Activated CD4-positive, alpha-beta T cell treated with anti-CD3 and anti-CD28 coated beads, Interleukin-2, amount 50 U/mL, for 1 hour (primary cell): Measurements from ENCODE around the gene KNG1.
"Not testable (repeated sequence)": the region's sequence is repeated elsewhere in the genome, so short reads cannot be mapped to it uniquely, and the experiment has no call there.

Experiments used
- DNase-seq: peaks from one replicate; pipeline ENCODE4 v3.0.0-alpha.2; 2020

KNG1 gene

DNA sequence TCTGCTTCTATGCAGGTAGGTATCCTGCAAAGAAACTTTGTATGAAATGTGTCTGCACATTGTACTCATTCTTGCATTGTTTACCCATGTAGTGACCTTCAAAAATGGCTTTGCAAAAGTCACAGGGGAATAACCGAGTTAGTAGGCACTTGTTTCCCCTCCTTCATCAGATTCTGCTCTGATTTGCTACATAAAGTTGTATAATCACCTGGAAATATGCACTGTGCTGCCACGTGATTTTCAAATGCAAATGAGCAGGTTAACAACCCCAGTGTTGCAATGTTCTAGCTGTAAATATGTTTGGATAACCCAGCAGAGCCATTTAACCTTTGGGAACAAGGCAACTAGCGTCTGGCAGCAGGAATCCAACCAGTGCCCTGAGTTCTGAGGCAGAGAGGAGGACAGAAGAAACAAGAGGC, at the start of gene KNG1:
KNG1 (plus strand) TSS at position 321 of the 419 bp plus-strand sequence. CDS start 184 bp downstream, outside the sequence.
- DNase-seq: no peak

- DNase-seq: no peak
Measured at GRCh38 chr3:186668426-186668825, 48.7 kb upstream of the KNG1 start.

GRCh38 chr3:186669378-186670084, 47.6 kb upstream of the KNG1 start:
- DNase-seq: no peak

DNA sequence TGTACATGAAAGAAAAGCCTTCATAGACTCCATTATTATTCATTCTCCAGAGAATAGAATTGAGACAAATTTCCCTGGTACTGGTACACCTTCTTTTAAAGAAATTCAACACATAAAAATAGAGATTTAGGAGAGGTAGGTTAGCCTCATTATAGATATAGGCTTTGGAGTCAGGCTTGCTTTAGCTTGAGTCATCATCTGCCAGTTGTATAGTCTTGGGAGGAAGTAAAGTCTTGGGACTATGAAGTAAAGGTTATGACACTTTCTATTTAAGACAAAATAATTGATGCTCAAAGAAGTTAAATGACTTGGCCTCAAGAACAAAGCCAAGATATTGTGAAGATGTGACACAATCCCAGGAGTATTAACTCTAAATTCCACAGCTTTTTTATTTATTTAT, 47.0 kb upstream of the KNG1 start:
- no peak for DNase-seq

GRCh38 chr3:186671051-186671450, 46.1 kb upstream of the KNG1 start:
- no peak for DNase-seq

DNA sequence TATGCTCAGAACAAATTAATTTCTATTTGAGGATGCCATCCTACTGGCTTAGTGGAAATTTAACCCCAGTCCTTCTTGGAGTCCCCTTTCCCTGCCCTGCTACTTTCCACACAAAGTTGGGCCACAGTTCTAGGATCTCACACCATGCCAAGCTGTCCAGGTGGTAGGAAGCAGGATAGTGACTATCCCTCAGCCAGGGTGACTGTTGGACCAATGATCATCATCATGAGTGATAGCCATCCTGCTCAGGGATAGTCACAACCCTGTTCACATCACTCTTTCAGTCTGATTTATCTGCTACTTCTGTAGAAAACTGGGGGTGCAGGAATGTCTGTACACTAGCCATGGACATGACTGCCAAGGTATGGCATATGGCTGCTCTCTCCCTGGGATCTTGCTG, 38.6 kb upstream of the KNG1 start:
- DNase-seq: no peak

DNA sequence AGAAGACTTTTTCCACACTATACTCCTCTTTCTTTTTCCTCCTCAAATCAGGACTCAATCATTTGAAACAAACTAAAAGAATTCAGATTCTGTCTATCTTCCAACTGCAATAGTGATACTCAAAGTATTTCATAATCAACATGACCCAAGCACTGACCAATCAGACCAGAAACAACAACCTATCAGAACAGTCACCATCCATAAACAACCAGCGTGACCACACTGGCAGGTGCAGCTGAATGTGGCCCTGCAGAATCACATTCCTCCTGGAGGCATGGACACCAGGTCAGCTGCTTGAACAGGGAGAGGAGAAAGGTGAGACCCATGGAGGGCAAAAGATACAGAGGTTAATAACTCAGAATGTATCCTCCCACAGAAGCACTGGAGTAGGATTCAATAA, 38.0 kb upstream of the KNG1 start:
- DNase-seq: no peak

GRCh38 chr3:186680869-186681268, 36.3 kb upstream of the KNG1 start:
- DNase-seq: no peak

DNA sequence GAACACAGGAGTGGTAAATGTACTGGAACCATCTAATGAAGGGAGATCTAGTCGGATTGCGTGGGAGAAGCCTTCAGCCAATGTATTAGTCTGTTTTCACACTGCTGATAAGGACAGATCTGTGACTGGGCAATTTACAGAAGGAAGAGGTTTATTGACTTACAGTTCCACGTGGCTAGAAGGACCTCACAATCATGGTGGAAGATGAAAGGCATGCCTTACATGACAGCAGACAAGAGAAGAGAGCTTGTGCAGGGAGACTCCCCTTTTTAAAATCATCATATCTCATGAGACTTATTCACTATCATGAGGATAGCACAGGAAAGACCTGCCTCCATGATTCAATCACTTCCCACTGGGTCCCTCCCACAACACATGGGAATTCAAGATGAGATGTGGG, 34.3 kb upstream of the KNG1 start:
- no peak for DNase-seq

DNA sequence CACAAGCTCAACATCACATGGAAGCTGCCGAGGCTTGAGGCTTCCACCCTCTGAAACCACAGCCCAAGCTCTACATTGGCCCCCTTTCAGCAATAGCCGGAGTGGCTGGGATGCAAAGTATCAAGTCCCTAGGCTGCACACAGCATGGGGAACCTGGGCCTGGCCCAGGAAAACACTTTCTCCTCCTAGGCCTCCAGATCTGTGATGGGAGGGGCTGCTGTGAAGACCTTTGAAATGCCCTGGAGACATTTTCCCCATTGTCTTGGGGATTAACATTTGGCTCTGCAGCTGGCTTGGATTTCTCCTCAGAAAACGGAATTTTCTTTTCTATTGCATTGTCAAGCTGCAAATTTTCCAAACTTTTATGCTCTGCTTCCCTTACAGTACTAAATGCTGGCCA, 33.2 kb upstream of the KNG1 start:
- no peak for DNase-seq

- not testable (repeated sequence) for DNase-seq
Measured at GRCh38 chr3:186686475-186686874, 30.7 kb upstream of the KNG1 start.

DNA sequence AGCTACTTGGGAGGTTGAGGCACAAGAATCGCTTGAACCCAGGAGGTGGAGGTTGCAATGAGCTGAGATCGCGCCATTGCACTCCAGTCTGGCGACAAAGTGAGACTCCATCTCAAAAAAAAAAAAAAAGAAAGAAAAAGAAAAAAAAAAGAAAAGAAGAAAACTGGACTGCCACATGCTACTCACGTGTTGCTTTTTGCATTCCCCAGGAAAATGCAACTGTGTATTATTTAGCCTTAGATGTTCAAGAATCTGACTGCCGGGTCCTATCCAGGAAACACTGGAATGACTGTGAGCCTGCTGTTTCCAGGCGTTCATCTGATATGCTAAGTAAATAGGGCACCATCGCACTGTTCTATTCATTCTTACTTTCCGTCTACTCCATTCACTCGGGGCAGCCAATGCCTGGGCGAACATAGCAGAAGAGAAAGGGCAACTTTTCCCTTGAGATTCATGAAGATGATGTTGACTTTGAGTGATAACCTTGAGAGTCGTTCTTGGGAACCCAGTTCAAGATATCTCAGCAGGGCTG, 30.0 kb upstream of the KNG1 start:
- no peak for DNase-seq

DNA sequence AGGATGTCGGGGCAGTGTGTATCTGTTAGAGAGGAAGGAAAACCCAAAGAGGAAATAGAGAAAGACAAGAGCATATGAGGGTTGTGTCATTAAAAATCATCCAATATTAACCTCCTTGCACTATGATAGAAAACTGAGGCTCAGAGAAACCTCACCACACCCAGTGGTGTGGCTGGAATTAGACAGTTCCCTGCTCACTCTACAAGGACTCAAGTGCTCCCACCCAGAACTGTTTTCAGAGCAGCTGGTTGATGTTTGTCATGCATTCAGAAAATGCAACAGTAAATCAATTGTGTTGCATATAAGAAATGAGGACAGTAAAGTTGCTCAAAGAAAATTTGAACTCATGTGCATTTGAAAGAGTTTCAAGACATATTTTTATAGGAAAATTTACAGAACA, 26.9 kb upstream of the KNG1 start:
- not testable (repeated sequence) for DNase-seq

DNA sequence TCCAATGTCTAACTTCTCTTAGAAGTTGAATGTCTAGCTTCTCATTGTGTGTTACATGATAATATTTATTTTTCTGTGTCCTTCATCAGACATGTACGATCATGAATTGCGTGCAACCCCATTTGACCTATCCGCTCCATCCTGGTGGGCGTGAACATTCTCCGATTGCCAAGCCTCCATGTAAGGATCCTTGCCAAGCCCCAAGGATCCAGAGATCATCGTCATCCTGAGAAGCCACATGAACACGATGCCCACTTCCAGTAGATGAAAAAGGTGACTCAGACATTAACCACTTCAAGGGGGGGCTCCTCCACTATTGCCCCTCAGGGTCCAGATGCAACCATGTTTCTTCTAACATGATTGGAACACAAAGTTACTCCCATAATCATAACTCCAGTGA, 25.5 kb upstream of the KNG1 start:
- DNase-seq: no peak

- no peak for DNase-seq
Measured at GRCh38 chr3:186693843-186694242, 23.3 kb upstream of the KNG1 start.

DNA sequence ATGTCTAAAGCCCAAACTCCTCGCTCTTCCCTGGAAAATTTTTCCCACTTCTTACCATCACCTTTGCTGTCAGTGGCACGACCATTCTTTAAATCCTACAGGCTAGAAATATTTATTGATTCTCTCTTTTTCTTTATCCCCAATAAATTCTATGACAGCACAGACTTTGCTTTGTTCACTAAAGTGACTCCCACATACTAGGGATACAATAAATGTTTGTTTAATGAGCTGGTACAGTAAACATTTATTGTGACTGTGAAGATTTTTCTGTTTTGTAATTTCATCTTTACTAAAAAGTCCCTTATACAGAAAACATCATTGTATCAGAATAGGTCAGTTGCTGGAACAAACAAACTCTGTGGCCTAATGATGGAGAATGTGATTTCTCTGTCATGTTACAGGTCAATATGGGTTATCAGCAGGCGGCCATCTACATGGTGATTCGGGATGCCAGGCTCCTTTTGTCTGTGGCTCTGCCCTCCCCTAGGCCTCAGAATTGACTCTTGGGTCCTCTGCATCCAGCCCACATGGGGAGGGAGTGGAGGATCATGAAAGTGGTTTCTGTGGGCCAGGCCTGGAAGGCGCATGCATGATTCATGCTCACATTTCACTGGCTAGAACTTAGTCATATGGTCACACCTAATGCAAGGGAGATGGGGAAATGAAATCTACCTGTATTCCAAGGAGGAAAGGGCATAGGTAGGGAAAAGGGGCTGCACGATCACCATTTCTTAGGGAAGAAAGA, 22.7 kb upstream of the KNG1 start:
- no peak for DNase-seq

DNA sequence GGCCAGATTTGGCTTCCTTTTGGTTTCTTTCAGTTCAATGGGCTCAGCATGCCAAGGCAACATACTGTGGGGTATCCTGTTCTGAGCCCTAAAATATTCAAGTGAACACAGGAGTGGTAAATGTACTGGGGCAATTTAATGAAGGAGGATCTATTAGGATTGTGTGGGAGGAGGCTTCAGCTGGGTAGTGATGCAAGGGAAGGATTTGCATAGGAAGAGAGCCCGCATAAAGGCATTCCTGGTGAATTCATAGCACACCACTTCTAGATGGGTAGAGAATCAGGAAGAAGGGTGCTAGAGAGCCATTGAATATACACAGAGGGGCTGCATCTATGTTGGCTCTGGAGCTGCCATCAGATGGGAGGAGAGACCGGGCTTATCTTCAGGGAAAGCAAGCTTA, 20.6 kb upstream of the KNG1 start:
- no peak for DNase-seq

DNA sequence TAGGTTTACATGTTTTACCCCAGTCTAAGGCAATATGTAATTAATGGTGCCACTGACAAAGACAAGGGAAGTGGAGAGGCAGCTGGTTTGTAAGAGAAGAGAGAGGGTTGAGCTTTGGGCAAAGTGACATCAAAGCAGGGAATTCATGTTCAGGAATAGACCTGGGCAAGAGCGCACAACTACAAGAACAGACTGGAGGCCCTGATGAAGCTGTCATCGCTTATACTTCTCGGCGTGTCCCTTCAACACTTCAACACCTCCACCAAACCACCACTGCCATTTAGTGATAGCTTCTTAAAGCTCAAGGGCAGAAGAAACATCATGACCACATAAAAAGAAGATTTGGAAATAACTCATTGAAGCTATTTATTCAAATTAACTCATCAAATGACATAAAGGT, 19.6 kb upstream of the KNG1 start:
- no peak for DNase-seq

DNA sequence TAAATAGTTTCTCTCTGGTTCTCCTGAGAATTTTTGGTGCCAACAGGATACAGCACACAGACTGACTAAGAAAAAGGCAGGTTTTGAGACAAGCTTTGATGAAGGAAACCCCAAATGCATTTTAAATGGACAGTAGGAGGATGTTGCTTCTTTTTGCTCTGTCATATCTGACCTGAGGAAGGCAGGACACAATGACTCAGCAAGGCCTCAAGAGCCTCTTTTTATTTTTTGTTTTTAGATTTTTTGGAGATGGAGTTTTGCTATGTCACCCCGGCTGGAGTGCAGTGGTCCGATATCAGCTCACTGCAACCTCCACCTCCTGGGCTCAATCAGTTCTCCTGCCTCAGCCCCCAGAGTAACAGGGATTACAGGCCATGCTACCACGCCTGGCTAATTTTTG, 16.9 kb upstream of the KNG1 start:
- no peak for DNase-seq

GRCh38 chr3:186702451-186702850, 14.7 kb upstream of the KNG1 start:
- DNase-seq: not testable (repeated sequence)

- DNase-seq: no peak
Measured at GRCh38 chr3:186705882-186706780, 11.0 kb upstream of the KNG1 start.

- no peak for DNase-seq
Measured at GRCh38 chr3:186708983-186709679, 8.0 kb upstream of the KNG1 start.

DNA sequence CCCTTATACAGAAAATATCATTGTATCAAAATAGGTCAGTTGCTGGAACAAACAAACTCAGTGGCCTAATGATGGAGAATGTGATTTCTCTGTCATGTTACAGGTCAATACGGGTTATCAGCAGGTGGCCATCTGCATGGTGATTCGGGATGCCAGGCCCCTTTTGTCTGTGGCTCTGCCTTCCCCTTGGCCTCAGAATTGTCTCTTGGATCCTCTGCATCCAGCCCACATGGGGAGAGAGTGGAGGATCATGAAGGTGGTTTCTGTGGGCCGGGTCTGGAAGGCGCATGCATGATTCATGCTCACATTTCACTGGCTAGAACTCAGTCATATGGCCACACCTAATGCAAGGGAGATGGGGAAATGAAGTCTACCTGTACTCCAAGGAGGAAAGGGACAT, 6.5 kb upstream of the KNG1 start:
- DNase-seq: not testable (repeated sequence)
